K562 (cell line): ENCODE data around the gene ARL16. TPM values are rescaled to one million over a fixed set of nuclear protein-coding genes. Genes with fewer than 3 reads are reported as not detected.
A peak's percentile ranks its signal among the peaks of the same experiment; 100 is the strongest.

Source experiments
- ATAC-seq: fragments of 200-7000 bp; cut with Tn5 transposase; 3 replicates; pipeline ENCODE4 v1.9.1; 2020; ENCODE audit warnings: moderate library complexity
- BruUV-seq: library from RNA; stranded (reverse); fragments of 400-500 nt; replicated peaks from 2 replicates; lab custom pipeline; 2021; lab: Mats Ljungman, UMichigan
- CTCF ChIA-PET: fragments of 300-600 bp; formaldehyde crosslinking; extraction: SDS; loops from one replicate; lab custom pipeline; 2021; ENCODE audit warnings: low intra/inter-chr PET ratio; lab: Yijun Ruan, JAX
- POLR2A ChIA-PET: fragments of 300-600, 350-650 bp; sonication (Branson Sonifier 250); formaldehyde crosslinking; extraction: SDS; loops from one replicate; lab custom pipeline; 2021; ENCODE audit warnings: antibody characterized with exemption, inconsistent platforms; lab: Yijun Ruan, JAX
- DNase-seq, 4 experiments: peaks; one replicate each; pipeline versions ENCODE4 v3.0.0 to v3.0.0-alpha.2; 2011 to 2018; ENCODE audit warnings: low spot score in 3 of 4, mixed read lengths in 3 of 4; ENCODE audit errors: extremely low read depth in 1 of 4
- FAIRE-seq: peaks from 2 replicates; lab custom pipeline; 2011; peaks lifted over from hg19 to GRCh38; lab: Jason Lieb, UNC
- H2AFZ ChIP-seq: 2 replicates; pipeline ENCODE4 v1.6.0; 2011; ENCODE audit warnings: low read depth, low read length, control low read depth, inconsistent platforms
- H3K27ac ChIP-seq: fragments of 200-600 bp; 3 replicates; pipeline ENCODE4 v1.8.0; 2011; ENCODE audit warnings: low read depth, mild to moderate bottlenecking, control low read depth, inconsistent platforms, low read length, moderate library complexity, mixed read lengths; ENCODE audit errors: extremely low read depth
- H3K27me3 ChIP-seq, 2 experiments: fragments of 300-600 bp in 1 of 2; 2 replicates in 1 of 2; 3 replicates in 1 of 2; pipeline versions ENCODE4 v1.6.0 to v1.8.0; 2011; ENCODE audit warnings: inconsistent platforms in 2 of 2, low read length in 2 of 2, mild to moderate bottlenecking in 1 of 2, mixed read lengths in 1 of 2, moderate library complexity in 1 of 2; ENCODE audit not compliant: control insufficient read depth in 2 of 2, insufficient read depth in 2 of 2
- H3K36me3 ChIP-seq: fragments of 300-600 bp; 3 replicates; pipeline ENCODE4 v1.8.0; 2011; ENCODE audit warnings: mild to moderate bottlenecking, low read length, inconsistent platforms; ENCODE audit not compliant: control insufficient read depth, insufficient read depth
- H3K4me1 ChIP-seq, 2 experiments: fragments of 200-600 bp in 1 of 2; replicated peaks in 1 of 2; 2 replicates in 1 of 2; 3 replicates in 1 of 2; pipeline versions ENCODE4 v1.5.1 to v1.8.0; 2011; ENCODE audit warnings: inconsistent platforms in 2 of 2, low read length in 2 of 2, mild to moderate bottlenecking in 1 of 2, mixed read lengths in 1 of 2, moderate library complexity in 1 of 2; ENCODE audit not compliant: control insufficient read depth in 2 of 2, insufficient read depth in 2 of 2
- H3K4me2 ChIP-seq: 2 replicates; pipeline ENCODE4 v1.6.1; 2011; ENCODE audit warnings: low read length, control low read depth, inconsistent platforms, mixed read lengths; ENCODE audit not compliant: insufficient read depth
- H3K4me3 ChIP-seq: fragments of 200-600 bp; sonication (generic), shearing (Covaris generic); 2 replicates; pipeline ENCODE4 v1.5.1; 2016; ENCODE audit warnings: control low read depth, inconsistent platforms
- H3K79me2 ChIP-seq: fragments of 200-600 bp; 3 replicates; pipeline ENCODE4 v1.8.0; 2011; ENCODE audit warnings: low read length, inconsistent platforms; ENCODE audit not compliant: control insufficient read depth, insufficient read depth
- H3K9ac ChIP-seq, 2 experiments: 2 replicates each; pipeline versions ENCODE4 v1.6.0 to v1.6.1; 2011; ENCODE audit warnings: low read depth in 2 of 2, low read length in 2 of 2, control low read depth in 1 of 2, inconsistent platforms in 1 of 2, mild to moderate bottlenecking in 1 of 2, mixed read lengths in 1 of 2; ENCODE audit not compliant: insufficient read depth in 1 of 2
- H3K9me1 ChIP-seq: one replicate; pipeline ENCODE4 v1.6.0; 2011; ENCODE audit warnings: inconsistent platforms, mild to moderate bottlenecking, low read length, moderate library complexity; ENCODE audit not compliant: control insufficient read depth, insufficient read depth
- H3K9me3 ChIP-seq: replicated peaks from 2 replicates; pipeline ENCODE4 v1.5.1; 2011; ENCODE audit warnings: low read depth, low read length, inconsistent platforms; ENCODE audit not compliant: control insufficient read depth, insufficient read depth
- H4K20me1 ChIP-seq: replicated peaks from 2 replicates; pipeline ENCODE4 v1.6.1; 2011; ENCODE audit warnings: low read length, inconsistent platforms, mixed read lengths; ENCODE audit not compliant: control insufficient read depth, insufficient read depth
- ARID3A ChIP-seq: IDR thresholded peaks from 2 replicates; pipeline ENCODE4 v1.6.1; 2012; ENCODE audit warnings: low read depth, low read length, improper control_type of control experiment, borderline replicate concordance
- CHD2 ChIP-seq: IDR thresholded peaks from 2 replicates; pipeline ENCODE4 v1.6.1; 2011; ENCODE audit warnings: low read depth, low read length
- CTBP1 ChIP-seq: fragments of 450-650 bp; IDR thresholded peaks from 2 replicates; pipeline ENCODE4 v1.6.1; 2016; ENCODE audit warnings: borderline replicate concordance
- CTCFL ChIP-seq: IDR thresholded peaks from 2 replicates; pipeline ENCODE4 v1.6.1; 2011; ENCODE audit warnings: borderline replicate concordance, low read depth, mild to moderate bottlenecking, moderate library complexity, low read length; ENCODE audit not compliant: insufficient read depth, poor library complexity, severe bottlenecking
- HIVEP1 ChIP-seq: fragments of 250-450 bp; sonication (Bioruptor Pico); IDR thresholded peaks from 2 replicates; pipeline ENCODE4 v1.4.0; 2020; ENCODE audit warnings: mild to moderate bottlenecking
- MCM5 ChIP-seq: fragments of 450-650 bp; IDR thresholded peaks from 2 replicates; pipeline ENCODE4 v1.6.1; 2016; ENCODE audit warnings: low read depth
- PHF8 ChIP-seq: fragments of 200-600 bp; sonication (generic); IDR thresholded peaks from 2 replicates; pipeline ENCODE4 v1.6.1; 2012; ENCODE audit warnings: mixed run types, mild to moderate bottlenecking, inconsistent platforms, low read length, moderate library complexity, borderline replicate concordance
- POLR2G ChIP-seq: fragments of 200-400 bp; formaldehyde crosslinking; IDR thresholded peaks from 2 replicates; pipeline ENCODE4 v1.6.1; 2017; ENCODE audit warnings: low read depth, mild to moderate bottlenecking, antibody characterized with exemption, low read length, moderate library complexity
- RBFOX2 ChIP-seq: fragments of 200-400 bp; formaldehyde crosslinking; IDR thresholded peaks from 2 replicates; pipeline ENCODE4 v1.6.1; 2017; ENCODE audit warnings: low read depth, mild to moderate bottlenecking, low read length, moderate library complexity
- RBM15 ChIP-seq: fragments of 200-400 bp; formaldehyde crosslinking; IDR thresholded peaks from 2 replicates; pipeline ENCODE4 v1.6.1; 2018; ENCODE audit warnings: mild to moderate bottlenecking, low read length, moderate library complexity; ENCODE audit not compliant: insufficient read depth
- SPI1 ChIP-seq: IDR thresholded peaks from 2 replicates; pipeline ENCODE4 v1.6.1; 2011; ENCODE audit warnings: low read depth, low read length, control low read depth, borderline replicate concordance
- ZNF239 ChIP-seq: fragments of 250-450 bp; sonication (Bioruptor Pico); IDR thresholded peaks from 2 replicates; pipeline ENCODE4 v1.4.0; 2020; ENCODE audit warnings: mild to moderate bottlenecking
- WGBS: fragments of 100-300 bp; shearing (Covaris generic); methylation state at CpG from one replicate; pipeline ENCODE4 v1.1.6; 2016; ENCODE audit warnings: low coverage, mixed read lengths; ENCODE audit not compliant: insufficient coverage; ENCODE audit errors: missing lambda C conversion rate; 5-methylcytosine and 5-hydroxymethylcytosine counted together
- in situ Hi-C: fragments of 300-500 bp; cut with MboI; formaldehyde crosslinking; loops from 4 replicates; pipeline ENCODE4 v1.15.0; 2018; ENCODE audit warnings: inconsistent platforms, mixed read lengths
- intact Hi-C: fragments of 100-400 bp; cut with micrococcal nuclease; formaldehyde crosslinking; loops from 2 replicates; pipeline ENCODE4 v1.14.2; 2022
- polyA plus RNA-seq, 8 experiments: library from polyadenylated mRNA; depleted of rRNA in 4 of 8; stranded (reverse) in 5 of 8; unstranded in 3 of 8; fragments of >200 nt; fragmentation: Nextera tagmentation in 2 of 8; fragmentation: Illumina TruSeq in 1 of 8; extraction: Ambion mirVana in 2 of 8; extraction: Trizol in 1 of 8; gene quantifications; 2 replicates each; pipeline versions ENCODE4 v1.2.1 to v1.2.3, GENCODE V29; 2011 to 2014; ENCODE audit warnings: inconsistent platforms in 1 of 8, missing spikeins in 1 of 8
- total RNA-seq, 7 experiments: library from RNA; depleted of rRNA in 6 of 7; stranded (reverse); fragments of >200 nt in 6 of 7; fragmentation: Illumina TruSeq in 2 of 7; extraction: Trizol in 2 of 7; gene quantifications; 2 replicates each; pipeline versions ENCODE4 v1.2.1 to v1.2.3, GENCODE V29; 2011 to 2021; ENCODE audit warnings: low replicate concordance in 1 of 7

The ARL16 gene
- total and polyA plus RNA-seq, 9 of the 15 experiments (the other 6 are each of a cell fraction or from before 2014, with no cell fraction given), result 5.4 to 32.4 (median 22.6) TPM

GRCh38 chr17:81720267-81721071, 36.9 kb upstream of the ARL16 start:
- no peak for FAIRE-seq
- ChIA-PET CTCF (no interaction called here), POLR2A (interaction anchor here (0.9 to 5.4 kb wide), 2 partner anchors 7 to 17 kb away, joined by 6 to 59 read pairs; partner anchors contain the start of genes MRPL12 and SLC25A10)
- in situ Hi-C loops (no loop called here), intact Hi-C loops (no loop called here)
- no peak overlapping the region for H3K4me2 ChIP-seq
- peak overlapping the region in 1 of 2 experiments; percentile 77; a peak in 2 of 4 replicates for H3K9ac ChIP-seq
- H3K4me3 ChIP-seq, result no peak overlapping the region
- H3K9me3 ChIP-seq, result no peaks in the 10 kb centered on the region
- DNase-seq, result no peak
- H3K9me1 ChIP-seq, result no peaks in the 10 kb centered on the region
- BruUV-seq, result TSS peak; percentile 41
- peaks cover 19 to 68% of the 10 kb centered on the region in 2 experiments for H3K4me1 ChIP-seq
- 84% methylated on average over 31 of the region's 33 CpGs for WGBS
- peaks cover 2% of the 10 kb centered on the region; the same call in 1 of the 3 replicates for H3K79me2 ChIP-seq
- H2AFZ ChIP-seq, result no peak overlapping the region
- no peaks in the 10 kb centered on the region; the same call in 1 of the 2 replicates for H4K20me1 ChIP-seq
- H3K36me3 ChIP-seq, result peaks cover 45% of the 10 kb centered on the region; the same call in 1 of the 3 replicates
- no peak for ATAC-seq
- no peak overlapping the region for H3K27ac ChIP-seq
- H3K27me3 ChIP-seq, result no peaks in the 10 kb centered on the region
- TF ChIP-seq POLR2G (peak; percentile 58), HIVEP1 (CRISPR knock-in tag) (no peak), CTCFL (no peak), SPI1 (no peak), PHF8 (no peak), ARID3A (no peak), ZNF239 (CRISPR knock-in tag) (no peak), RBFOX2 (peak; percentile 53), MCM5 (no peak), CTBP1 (no peak), CHD2 (no peak), RBM15 (no peak)
